Uterus (tissue), 2 donors: Measurements from ENCODE around the gene CPTP.

Experiments used
- CTCF ChIP-seq, 4 experiments: fragments of 200-600 bp in 2 of 4; fragments of 450-650 bp in 2 of 4; sonication (generic) in 2 of 4; IDR thresholded peaks; one replicate each; pipeline ENCODE4 v1.5.1; 2016 to 2019; ENCODE audit warnings: antibody characterized with exemption in 4 of 4, mild to moderate bottlenecking in 2 of 4, moderate library complexity in 1 of 4
- POLR2A ChIP-seq, 2 donors: fragments of 450-650 bp; IDR thresholded peaks; one replicate each; pipeline ENCODE4 v1.6.1; 2016; ENCODE audit warnings: antibody characterized with exemption in 2 of 2, mild to moderate bottlenecking in 1 of 2, moderate library complexity in 1 of 2

GRCh38 chr1:1326075-1326605 is 1.5 kb downstream of the CPTP start:
- TF ChIP-seq CTCF (IDR thresholded peaks at IDR 0.05), result no peak
- no peak for TF ChIP-seq POLR2A (IDR thresholded peaks at IDR 0.05)
